ENCODE results near the gene SERTM2.

DNA sequence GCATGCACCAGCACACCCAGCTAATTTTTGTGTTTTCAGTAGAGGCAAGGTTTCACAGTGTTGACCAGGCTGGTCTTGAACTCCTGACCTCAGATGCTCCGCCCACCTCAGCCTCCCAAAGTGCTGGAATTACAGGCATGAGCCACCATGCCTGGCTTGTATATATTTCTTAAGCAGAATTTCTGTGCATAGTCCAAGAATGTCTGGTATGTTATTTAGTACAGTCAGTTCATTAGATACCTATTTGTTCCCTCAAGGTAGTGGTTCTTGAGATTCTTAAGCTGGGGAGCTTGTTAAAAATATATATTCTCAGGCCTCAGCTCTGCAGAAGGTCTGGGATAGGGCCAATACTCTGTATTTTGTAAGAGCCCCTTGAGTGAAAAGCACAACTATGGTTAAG is 4.6 kb upstream of the SERTM2 start:
- no peak for TF ChIP-seq EZH2phosphoT487 (IDR thresholded peaks at IDR 0.05; ENCODE audit: borderline replicate concordance, low read depth, low read length)
- TF ChIP-seq, protein P1, sequence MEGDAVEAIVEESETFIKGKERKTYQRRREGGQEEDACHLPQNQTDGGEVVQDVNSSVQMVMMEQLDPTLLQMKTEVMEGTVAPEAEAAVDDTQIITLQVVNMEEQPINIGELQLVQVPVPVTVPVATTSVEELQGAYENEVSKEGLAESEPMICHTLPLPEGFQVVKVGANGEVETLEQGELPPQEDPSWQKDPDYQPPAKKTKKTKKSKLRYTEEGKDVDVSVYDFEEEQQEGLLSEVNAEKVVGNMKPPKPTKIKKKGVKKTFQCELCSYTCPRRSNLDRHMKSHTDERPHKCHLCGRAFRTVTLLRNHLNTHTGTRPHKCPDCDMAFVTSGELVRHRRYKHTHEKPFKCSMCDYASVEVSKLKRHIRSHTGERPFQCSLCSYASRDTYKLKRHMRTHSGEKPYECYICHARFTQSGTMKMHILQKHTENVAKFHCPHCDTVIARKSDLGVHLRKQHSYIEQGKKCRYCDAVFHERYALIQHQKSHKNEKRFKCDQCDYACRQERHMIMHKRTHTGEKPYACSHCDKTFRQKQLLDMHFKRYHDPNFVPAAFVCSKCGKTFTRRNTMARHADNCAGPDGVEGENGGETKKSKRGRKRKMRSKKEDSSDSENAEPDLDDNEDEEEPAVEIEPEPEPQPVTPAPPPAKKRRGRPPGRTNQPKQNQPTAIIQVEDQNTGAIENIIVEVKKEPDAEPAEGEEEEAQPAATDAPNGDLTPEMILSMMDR (conservative IDR thresholded peaks at IDR 0.05; ENCODE audit: low read length) = no peak

Data from OCI-LY7 (cell line).